Activated T-cell treated with anti-CD3 and anti-CD28 coated beads, Interleukin-2, amount 50 U/mL, for 4 hours (primary cell): ENCODE data around the gene GNAQ. TPM values are rescaled to one million over a fixed set of nuclear protein-coding genes. Genes with fewer than 3 reads are reported as not detected.
A peak's percentile ranks its signal among the peaks of the same experiment; 100 is the strongest.

ENCODE experiments used
- ATAC-seq, 2 donors: fragments of 200-7000 bp; cut with Tn5 transposase; one replicate each; pipeline ENCODE4 v1.10.0; 2021
- DNase-seq: peaks from one replicate; pipeline ENCODE4 v3.0.0-alpha.2; 2020
- H3K27me3 Mint-ChIP-seq: one replicate; pipeline ENCODE4 v1.8.0; 2021; ENCODE audit warnings: low read depth, mixed read lengths
- H3K36me3 Mint-ChIP-seq: one replicate; pipeline ENCODE4 v1.8.0; 2022; ENCODE audit warnings: mixed read lengths; ENCODE audit not compliant: insufficient read depth
- H3K4me1 Mint-ChIP-seq: one replicate; pipeline ENCODE4 v1.8.0; 2021; ENCODE audit warnings: low read depth, mixed read lengths
- H3K4me3 Mint-ChIP-seq: one replicate; pipeline ENCODE4 v1.8.0; 2021; ENCODE audit warnings: mild to moderate bottlenecking, moderate library complexity, mixed read lengths
- H3K9me3 Mint-ChIP-seq: one replicate; pipeline ENCODE4 v1.8.0; 2021; ENCODE audit warnings: mixed read lengths
- total RNA-seq, 3 donors: library from RNA; stranded (reverse); gene quantifications; one replicate each; pipeline ENCODE4 v1.2.1, GENCODE V29; 2021

GNAQ gene
- total RNA-seq, 3 donors from 2014 or later: 18.2 to 20.1 (median 18.9) TPM

GRCh38 chr9:77815260-77815659, 216.4 kb downstream of the GNAQ start:
- no peak for ATAC-seq
- Mint-ChIP-seq H3K36me3 (peaks cover 15% of the 10 kb centered on the region), H3K4me3 (no peak overlapping the region), H3K9me3 (no peaks in the 10 kb centered on the region), H3K4me1 (peaks cover 9% of the 10 kb centered on the region), H3K27me3 (no peaks in the 10 kb centered on the region)
- DNase-seq: no peak

DNA sequence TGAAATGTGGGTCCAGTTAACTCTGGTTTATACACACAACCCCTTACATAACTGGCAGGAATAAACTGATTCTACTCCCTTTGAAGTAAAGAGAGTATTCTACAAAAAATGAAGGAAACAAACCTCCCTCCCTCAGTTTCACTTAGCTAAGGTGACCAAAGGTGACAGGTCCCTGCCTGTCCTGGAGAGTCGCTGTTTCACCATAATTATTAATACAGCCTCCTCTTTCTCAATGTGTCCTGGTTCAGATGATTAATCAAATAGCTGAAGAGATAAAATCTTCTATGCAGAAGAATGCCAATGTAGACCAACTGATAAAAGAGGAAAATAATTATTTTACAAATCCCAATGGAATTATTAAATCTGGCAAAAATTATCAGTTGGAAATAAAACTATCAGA, 219.8 kb downstream of the GNAQ start:
- Mint-ChIP-seq H3K4me3 (no peak overlapping the region), H3K27me3 (no peaks in the 10 kb centered on the region), H3K9me3 (no peaks in the 10 kb centered on the region), H3K36me3 (peaks cover 15% of the 10 kb centered on the region), H3K4me1 (peaks cover 26% of the 10 kb centered on the region)
- no peak for ATAC-seq
- no peak for DNase-seq

DNA sequence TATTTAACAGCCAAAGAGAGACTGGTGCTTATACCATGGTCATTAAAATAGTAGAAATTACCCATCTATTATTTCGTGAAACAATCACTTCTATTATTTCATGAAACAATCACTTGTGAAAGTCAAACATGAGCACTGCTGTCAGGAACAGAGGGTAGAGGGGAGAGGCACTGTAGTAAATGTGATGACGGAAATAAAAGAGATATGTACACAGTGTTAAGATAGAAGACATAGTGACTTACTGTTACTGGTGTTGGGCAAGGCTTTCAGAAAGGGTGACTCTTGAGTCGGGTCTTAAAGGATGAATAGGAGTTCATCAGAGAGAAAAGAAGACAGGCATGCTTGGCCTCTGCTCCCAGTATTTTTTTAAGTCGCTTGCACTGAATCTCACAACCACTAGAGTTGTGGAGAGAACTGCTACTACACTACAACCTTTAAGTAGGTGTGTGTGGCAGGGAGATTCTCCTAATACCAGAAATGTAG, 220.9 kb downstream of the GNAQ start:
- H3K36me3 Mint-ChIP-seq: peaks cover 17% of the 10 kb centered on the region
- no peaks in the 10 kb centered on the region for H3K9me3 Mint-ChIP-seq
- DNase-seq (no peak), ATAC-seq (no peak)
- H3K4me3 Mint-ChIP-seq: no peak overlapping the region
- no peaks in the 10 kb centered on the region for H3K27me3 Mint-ChIP-seq
- H3K4me1 Mint-ChIP-seq: peaks cover 27% of the 10 kb centered on the region

GRCh38 chr9:77810047-77810446, 221.6 kb downstream of the GNAQ start:
- no peak overlapping the region for H3K4me3 Mint-ChIP-seq

GRCh38 chr9:77809552-77809951, 222.1 kb downstream of the GNAQ start:
- H3K4me3 Mint-ChIP-seq: no peak overlapping the region
- no peaks in the 10 kb centered on the region for H3K9me3 Mint-ChIP-seq
- DNase-seq: no peak
- H3K4me1 Mint-ChIP-seq: peaks cover 27% of the 10 kb centered on the region
- H3K27me3 Mint-ChIP-seq: no peaks in the 10 kb centered on the region
- no peak for ATAC-seq
- H3K36me3 Mint-ChIP-seq: peaks cover 20% of the 10 kb centered on the region

More at GRCh38 chr9:77810047-77810446, 221.6 kb downstream of the GNAQ start:
- DNase-seq (no peak), ATAC-seq (no peak)
- Mint-ChIP-seq H3K36me3 (peaks cover 17% of the 10 kb centered on the region), H3K4me1 (peaks cover 27% of the 10 kb centered on the region), H3K9me3 (no peaks in the 10 kb centered on the region), H3K27me3 (no peaks in the 10 kb centered on the region)

- Mint-ChIP-seq H3K4me1 (peaks cover 27% of the 10 kb centered on the region), H3K27me3 (no peaks in the 10 kb centered on the region), H3K36me3 (peaks cover 17% of the 10 kb centered on the region), H3K4me3 (no peak overlapping the region), H3K9me3 (no peaks in the 10 kb centered on the region)
- ATAC-seq: no peak
- DNase-seq: no peak
Measured at GRCh38 chr9:77808751-77809081, 222.9 kb downstream of the GNAQ start.

- H3K27me3 Mint-ChIP-seq: no peaks in the 10 kb centered on the region
- peaks cover 19% of the 10 kb centered on the region for H3K36me3 Mint-ChIP-seq
- no peak for DNase-seq
- peaks cover 27% of the 10 kb centered on the region for H3K4me1 Mint-ChIP-seq
- ATAC-seq: no peak
- H3K9me3 Mint-ChIP-seq: no peaks in the 10 kb centered on the region
- no peak overlapping the region for H3K4me3 Mint-ChIP-seq
Measured at GRCh38 chr9:77807846-77808750, 223.5 kb downstream of the GNAQ start.

DNA sequence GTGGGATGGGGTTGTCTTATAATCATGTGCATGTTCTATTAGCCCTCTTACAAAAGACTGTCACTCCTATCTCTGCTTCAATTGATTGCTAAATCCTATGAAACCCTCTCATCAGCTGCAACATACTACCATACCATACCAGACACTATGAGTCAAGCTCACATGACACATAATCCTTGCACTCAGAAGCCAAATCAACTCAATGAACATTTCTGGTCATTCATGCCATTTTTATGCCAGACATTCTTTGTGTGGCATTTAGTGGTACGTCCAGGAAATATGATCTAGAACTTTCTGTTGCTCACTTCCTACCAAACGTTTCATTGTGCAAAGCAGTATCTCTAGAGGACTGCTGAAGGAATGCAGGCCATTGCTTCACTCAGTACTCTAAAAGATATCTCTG, 224.3 kb downstream of the GNAQ start:
- H3K4me3 Mint-ChIP-seq: no peak overlapping the region
- peaks cover 18% of the 10 kb centered on the region for H3K36me3 Mint-ChIP-seq
- DNase-seq: no peak
- ATAC-seq: peak; percentile 46 to 69
- no peaks in the 10 kb centered on the region for H3K27me3 Mint-ChIP-seq
- H3K4me1 Mint-ChIP-seq: peaks cover 27% of the 10 kb centered on the region
- H3K9me3 Mint-ChIP-seq: no peaks in the 10 kb centered on the region

DNA sequence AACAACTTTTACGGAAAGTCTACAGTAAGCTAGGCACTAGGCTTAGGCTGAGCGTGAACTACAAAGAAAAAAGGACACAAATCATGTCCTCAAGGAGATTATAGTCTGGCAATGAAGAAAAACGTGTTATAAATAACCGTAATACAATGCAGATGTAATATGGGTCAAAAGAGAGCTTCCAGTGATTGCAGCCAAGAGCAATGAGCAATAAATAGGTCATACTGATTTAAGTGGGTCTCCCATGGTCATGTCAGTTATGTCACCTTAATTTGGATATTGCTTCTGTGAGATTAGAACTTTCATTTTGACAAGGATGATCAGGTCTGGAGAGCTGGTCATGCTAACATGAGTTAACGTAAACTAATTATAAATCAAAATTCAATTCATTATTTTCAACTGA, 224.9 kb downstream of the GNAQ start:
- Mint-ChIP-seq H3K9me3 (no peaks in the 10 kb centered on the region), H3K4me1 (peaks cover 27% of the 10 kb centered on the region), H3K4me3 (no peak overlapping the region), H3K27me3 (no peaks in the 10 kb centered on the region), H3K36me3 (peaks cover 19% of the 10 kb centered on the region)
- ATAC-seq (no peak), DNase-seq (no peak)

GRCh38 chr9:77805810-77806209, 225.8 kb downstream of the GNAQ start:
- no peak overlapping the region for H3K4me3 Mint-ChIP-seq
- ATAC-seq (no peak), DNase-seq (no peak)
- no peaks in the 10 kb centered on the region for H3K9me3 Mint-ChIP-seq
- no peaks in the 10 kb centered on the region for H3K27me3 Mint-ChIP-seq
- peaks cover 23% of the 10 kb centered on the region for H3K36me3 Mint-ChIP-seq
- peaks cover 29% of the 10 kb centered on the region for H3K4me1 Mint-ChIP-seq

- Mint-ChIP-seq H3K4me1 (peaks cover 17% of the 10 kb centered on the region), H3K9me3 (no peaks in the 10 kb centered on the region), H3K27me3 (no peaks in the 10 kb centered on the region), H3K4me3 (no peak overlapping the region), H3K36me3 (peaks cover 24% of the 10 kb centered on the region)
- no peak for DNase-seq
- no peak for ATAC-seq
Measured at GRCh38 chr9:77803423-77803822, 228.2 kb downstream of the GNAQ start.

DNA sequence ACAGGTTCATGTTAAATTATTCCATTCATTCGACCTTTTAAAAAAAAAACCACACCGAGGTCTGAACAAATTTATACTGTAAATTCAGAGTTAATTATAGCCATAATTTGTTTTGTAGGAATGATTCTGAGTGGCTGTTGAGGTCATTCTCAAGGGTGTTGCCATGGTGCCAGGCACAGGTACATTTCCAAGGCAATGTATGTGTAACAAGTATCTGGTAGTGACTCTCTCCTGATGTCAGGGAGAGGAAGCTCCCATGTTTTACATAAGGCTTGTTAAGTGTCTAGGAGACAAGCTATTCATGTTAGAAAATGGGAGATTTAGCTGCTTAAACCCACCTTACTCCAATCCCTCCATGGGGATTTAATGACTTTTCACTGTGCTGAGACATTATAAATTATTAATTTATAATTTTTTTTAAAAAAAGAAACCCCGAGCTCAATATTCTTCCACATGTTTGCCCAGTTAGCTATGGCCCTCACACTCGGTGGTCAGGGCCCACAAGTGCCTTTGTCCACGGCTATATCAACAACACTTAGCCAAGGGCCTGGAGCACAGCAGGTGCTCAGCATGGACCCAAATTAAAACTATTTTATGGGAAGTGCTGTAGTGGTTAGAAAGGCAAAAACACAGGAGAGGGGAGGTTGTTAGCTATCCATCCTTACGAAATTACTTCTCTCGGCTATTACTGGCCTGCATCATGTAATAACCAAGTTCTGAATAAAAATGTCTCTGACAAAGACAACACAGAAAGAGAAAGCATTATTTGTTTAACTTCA, 228.9 kb downstream of the GNAQ start:
- Mint-ChIP-seq H3K36me3 (peaks cover 24% of the 10 kb centered on the region), H3K27me3 (no peaks in the 10 kb centered on the region), H3K4me1 (peaks cover 10% of the 10 kb centered on the region), H3K4me3 (no peak overlapping the region), H3K9me3 (no peaks in the 10 kb centered on the region)
- no peak for ATAC-seq
- DNase-seq: no peak

DNA sequence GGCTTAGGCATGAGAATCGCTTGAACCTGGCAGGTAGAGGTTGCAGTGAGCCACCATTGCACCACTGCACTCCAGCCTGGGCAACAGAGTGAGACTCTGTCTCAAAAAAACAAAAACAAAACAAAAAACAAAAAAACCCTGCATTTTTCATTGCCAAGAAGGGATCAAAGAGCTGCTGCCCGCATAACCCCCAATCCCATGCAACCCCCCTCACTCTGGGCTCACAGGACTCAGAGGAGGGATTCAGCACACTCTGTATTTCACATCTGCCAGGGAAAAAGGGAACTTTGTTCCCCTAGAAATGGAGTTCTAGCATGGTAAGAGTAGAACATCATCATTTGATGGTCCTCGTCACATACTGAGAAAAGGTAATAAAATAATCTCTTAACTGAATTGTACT, 229.5 kb downstream of the GNAQ start:
- ATAC-seq: no peak
- Mint-ChIP-seq H3K4me1 (peaks cover 4% of the 10 kb centered on the region), H3K4me3 (no peak overlapping the region), H3K27me3 (no peaks in the 10 kb centered on the region), H3K9me3 (no peaks in the 10 kb centered on the region), H3K36me3 (peaks cover 27% of the 10 kb centered on the region)
- no peak for DNase-seq

- Mint-ChIP-seq H3K4me3 (no peak overlapping the region), H3K4me1 (peaks cover 4% of the 10 kb centered on the region), H3K36me3 (peaks cover 31% of the 10 kb centered on the region), H3K9me3 (no peaks in the 10 kb centered on the region), H3K27me3 (no peaks in the 10 kb centered on the region)
- DNase-seq (no peak), ATAC-seq (peak in 1 of 2 donors; percentile 27)
Measured at GRCh38 chr9:77800924-77801551, 230.6 kb downstream of the GNAQ start.
